NOMO-1 (cell line): Measurements from ENCODE around the gene FYCO1.
A peak's percentile ranks its signal among the peaks of the same experiment; 100 is the strongest.

ENCODE experiments used
- DNase-seq, 2 experiments: peaks; one replicate each; lab custom pipeline; 2025; ENCODE audit not compliant: unreplicated experiment in 2 of 2; lab: John Stamatoyannopoulos, UW

Gene FYCO1

DNA sequence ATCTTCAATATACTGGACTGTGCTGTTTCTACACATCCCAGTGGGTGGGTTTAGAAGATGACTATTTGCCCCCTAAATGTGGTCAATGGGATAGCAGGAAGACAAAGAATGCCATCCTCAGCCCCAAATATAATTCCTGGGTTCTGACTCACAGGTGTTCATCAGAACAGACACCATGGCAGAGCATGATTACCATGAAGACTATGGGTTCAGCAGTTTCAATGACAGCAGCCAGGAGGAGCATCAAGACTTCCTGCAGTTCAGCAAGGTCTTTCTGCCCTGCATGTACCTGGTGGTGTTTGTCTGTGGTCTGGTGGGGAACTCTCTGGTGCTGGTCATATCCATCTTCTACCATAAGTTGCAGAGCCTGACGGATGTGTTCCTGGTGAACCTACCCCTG is 49.3 kb downstream of the FYCO1 start:
- no peak for DNase-seq

GRCh38 chr3:45944830-45945620 is 50.6 kb downstream of the FYCO1 start:
- no peak for DNase-seq

DNA sequence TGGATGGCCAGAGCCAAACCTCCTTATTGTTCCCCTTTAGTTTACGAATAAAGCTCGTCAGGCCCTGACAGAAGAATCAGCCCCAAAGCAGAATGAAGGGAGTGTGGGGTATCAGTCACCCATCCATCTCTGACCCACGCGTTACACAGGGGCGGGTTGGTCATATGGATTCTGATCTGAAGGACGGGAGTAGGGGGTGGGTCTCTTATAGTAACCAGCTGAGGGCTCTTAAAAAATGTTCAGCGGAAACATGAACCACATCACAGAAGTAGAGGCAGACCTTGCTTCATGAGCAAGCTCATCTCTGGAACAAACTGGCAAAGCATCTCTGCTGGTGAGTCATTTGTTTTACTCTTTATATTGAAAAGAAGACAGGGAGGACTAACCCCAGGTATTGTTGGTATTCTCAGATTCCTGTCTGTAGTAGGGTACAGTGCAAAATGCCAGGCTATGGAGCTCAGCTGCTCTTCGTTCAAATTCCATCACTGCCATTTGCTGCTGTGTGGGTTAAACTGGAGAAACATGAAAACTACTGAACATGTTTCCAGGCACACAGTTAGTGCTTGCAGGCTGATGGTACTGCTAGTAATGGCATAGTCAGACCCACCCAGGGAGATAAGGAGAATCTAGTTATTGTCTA is 52.3 kb downstream of the FYCO1 start, which contains the start of gene CXCR6:
Gene CXCR6 (plus strand): TSS at position 258 of the 640 bp plus-strand sequence. CDS start 3,018 bp downstream, outside the sequence.
- DNase-seq = no peak

DNA sequence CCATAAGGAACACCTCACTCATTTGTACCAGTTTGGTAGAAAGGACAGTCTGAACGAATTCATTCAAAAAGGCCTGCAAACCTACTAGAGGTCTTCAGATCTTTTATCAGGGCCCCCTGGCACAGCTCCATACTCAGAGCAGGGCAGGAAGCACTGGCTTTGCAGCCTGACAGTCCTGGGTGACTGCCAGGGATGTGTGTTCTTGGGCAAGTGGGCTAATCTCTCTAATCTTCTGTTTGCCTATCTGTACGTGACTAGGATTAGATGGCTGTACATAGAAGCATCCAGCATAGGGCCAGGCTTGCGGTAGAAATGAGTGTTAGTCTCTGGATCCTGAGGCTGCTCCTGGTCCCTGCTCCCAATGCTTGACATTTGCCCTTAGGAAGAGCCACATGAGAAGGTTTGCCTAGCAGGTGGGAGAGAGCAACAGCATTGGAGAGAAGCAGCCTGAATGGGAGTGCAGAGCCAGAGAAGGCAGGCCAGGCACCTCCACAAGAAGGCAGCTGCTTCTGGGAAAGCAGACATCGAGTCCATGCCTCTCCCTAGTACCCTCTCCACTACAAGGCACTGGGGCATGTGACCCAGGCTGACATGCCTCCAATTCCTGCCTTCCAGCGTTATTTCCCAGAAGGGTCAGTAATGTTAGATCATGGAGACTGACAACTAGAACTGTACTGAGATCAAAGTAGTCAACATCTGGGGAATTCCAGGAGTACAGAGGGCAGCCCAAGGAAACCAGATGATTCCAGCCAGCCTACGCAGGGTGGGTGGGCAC is 53.4 kb downstream of the FYCO1 start:
- DNase-seq = no peak

GRCh38 chr3:45940781-45941365 is 54.8 kb downstream of the FYCO1 start:
- DNase-seq = no peak

GRCh38 chr3:45940004-45940780 is 55.4 kb downstream of the FYCO1 start:
- no peak for DNase-seq

DNA sequence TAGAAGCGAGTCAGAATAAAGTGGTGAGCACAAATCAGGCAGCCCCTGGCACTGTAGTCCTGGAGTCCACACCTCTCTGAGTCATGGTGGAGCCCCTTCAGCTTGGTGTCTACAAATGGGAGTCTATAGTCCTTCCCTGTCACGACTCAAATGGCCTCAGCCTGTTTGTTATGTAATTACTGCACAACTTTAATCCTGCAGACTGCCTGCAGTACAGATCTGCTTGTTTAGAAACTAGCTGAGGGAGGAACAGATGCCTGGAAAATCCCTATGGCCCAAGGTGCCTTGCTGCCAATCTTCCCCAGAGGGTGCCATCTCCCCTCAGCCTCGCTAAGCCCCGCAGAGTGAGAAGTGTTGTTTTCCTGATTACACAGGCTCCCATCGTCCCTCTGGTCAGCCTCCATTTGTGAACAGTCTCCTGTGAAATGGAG is 56.3 kb downstream of the FYCO1 start:
- no peak for DNase-seq

DNA sequence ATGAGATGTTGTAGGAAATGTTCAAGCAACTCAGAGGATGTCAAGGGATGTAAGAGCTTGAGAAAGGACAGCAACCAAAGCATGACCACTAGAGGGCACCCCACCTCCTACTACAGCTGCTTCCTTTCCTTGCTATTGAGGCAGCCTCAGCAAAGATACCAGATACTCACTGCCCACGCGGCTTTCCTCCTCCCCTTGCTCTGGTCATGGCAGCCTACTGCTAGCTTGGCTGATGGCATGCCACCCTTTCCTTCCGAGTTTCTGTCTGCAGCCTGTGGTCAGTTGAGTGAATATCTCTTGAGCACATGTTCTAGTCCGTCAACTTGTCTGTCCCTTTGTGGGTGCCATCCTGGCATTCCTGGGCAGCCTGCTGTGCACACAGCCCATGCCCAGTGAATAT is 56.8 kb downstream of the FYCO1 start:
- DNase-seq = peak; percentile 44 to 86

GRCh38 chr3:45938043-45938435 is 57.6 kb downstream of the FYCO1 start:
- DNase-seq = no peak

GRCh38 chr3:45937206-45938042 is 58.2 kb downstream of the FYCO1 start:
- DNase-seq = no peak

- DNase-seq = no peak
Measured at GRCh38 chr3:45936261-45936660, 59.4 kb downstream of the FYCO1 start.

DNA sequence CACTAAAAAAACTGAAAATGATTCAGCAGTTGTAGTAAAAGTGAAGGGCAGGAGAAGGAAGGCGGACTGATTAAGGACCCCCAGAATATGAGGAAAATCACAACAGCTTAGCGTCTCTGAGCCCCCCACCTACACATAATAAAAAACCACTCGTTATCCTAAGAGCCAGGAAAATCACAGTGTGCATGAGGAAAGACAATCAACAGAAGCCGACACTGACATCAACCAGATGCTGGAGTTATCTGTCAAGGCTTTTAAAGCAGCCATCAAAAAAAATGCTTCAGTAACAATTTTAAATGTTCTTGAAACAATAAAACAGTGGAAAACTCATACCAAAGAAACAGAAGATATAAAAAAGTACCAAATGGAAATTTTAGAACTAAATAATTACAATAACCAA is 62.0 kb downstream of the FYCO1 start:
- DNase-seq = no peak

DNA sequence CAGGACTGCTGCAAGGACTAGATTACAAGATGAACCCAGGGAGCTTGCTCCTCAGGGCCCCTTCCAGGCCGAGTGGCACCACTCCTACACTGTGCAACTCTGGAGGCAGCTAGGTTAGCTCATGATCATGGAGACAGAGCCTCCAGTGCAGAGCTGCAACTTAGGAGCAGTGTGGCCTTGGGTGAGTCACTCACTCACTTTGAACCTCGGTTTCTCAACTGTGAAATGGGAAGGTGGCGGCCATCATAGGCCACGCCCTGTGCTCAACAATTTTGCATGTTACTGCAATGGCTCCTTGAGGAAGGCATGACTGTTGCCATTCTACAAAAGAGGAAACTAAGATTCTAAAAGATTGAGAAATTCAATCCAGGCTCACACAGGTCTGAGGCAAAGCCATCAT is 63.5 kb downstream of the FYCO1 start:
- peak; percentile 67 to 71 for DNase-seq

DNA sequence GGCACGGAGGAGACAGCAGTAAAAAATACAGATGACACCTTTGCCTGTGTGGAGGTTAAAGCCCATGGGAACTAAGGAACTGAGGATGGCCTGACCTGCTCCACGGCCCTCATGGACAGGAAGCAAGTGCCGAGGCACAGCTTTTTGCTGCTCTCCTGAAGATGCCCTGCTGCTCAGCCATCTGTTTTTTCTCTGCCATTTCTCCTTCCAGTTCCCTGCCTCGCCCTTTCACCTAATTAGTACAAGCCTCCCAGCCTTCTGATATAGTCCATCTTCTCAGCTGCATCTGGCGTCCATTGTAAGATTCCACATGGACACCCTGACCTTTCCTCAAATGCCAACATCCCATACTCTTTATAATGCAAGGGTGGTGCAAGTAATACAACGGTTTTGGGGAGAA is 64.1 kb downstream of the FYCO1 start:
- DNase-seq = no peak

DNA sequence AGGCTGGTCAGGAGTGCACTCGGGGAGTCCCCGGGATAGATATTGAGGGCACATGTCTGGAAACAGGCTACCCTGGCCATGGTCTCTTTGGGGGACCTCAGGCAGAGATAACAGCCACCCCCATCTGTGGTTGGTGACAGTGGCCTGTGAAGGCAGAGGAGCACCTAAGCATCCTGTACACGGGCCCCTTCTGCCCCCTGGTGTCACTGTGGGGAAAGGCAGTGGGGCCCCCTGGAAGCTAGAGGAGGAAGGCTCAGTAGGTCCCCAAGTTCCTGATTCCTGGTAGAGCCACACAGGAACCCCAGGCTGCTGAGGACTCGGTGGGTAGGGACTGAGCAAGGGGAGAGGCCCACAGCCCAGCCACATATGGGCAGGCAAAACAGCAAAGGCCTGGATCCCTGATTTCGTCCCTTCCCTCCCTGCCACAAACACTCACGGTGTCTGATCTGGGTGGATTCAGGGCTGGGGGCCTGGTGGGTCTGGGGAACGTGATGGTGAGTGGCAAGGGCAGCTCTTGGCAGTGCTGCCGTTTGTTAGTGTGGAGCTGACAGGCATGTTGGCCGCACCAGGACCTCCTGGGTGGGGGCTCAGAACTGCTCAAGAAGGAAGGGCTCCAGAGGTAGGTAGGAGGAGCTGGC is 66.5 kb downstream of the FYCO1 start:
- DNase-seq = peak; percentile 1 to 26

- DNase-seq = no peak
Measured at GRCh38 chr3:45927881-45928280, 67.7 kb downstream of the FYCO1 start.

DNA sequence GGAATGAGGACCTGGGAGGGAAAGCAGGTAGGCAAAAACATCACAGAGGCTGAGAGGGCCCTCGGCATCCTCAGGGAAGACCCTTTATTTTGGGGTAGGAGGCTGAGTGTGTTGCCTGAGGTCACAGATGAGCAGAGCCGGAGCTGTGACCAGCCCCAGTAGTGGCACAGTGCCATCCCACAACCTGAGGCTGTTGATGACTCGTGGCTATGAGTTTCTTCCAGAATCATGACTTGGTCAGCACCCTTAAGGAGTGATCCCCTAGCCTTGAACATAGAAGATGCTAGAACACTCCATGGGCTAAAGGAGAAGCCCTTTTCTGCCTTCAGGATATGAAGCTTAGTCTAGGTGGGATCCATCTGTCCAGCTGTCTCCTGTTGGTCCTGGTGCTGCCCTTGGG is 71.9 kb downstream of the FYCO1 start:
- DNase-seq = no peak

DNA sequence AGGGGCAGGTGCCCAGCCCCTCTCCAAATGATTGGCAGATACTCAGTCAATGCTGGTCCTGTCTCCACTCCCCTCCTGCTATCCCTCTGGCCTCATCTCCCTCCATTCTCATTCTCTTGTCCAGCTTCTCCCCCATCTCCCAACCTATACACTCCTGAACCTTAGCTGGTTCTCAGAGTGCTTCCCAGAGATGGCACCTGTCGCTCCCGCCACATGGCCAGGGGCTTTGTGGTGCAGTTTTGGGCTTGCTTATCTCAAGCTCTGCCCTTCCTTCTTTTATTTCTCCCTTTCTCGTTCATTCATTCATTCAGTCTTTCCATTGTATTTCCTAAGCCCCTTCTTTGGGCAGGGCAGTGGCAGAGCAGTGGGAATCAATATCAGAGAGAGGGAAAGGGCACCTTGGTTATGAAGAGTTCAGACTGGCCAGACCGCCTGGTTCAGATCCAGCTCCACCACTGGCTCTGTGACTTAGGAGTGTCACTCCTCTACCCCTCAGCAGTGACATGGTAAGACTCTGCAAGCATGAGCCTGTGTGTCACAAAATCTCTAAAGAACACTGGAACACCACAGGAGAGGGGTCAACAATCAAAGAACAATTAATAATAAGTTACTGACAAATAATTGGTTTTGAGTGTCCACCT is 72.6 kb downstream of the FYCO1 start:
- DNase-seq = no peak

- DNase-seq = no peak
Measured at GRCh38 chr3:45922039-45922326, 73.6 kb downstream of the FYCO1 start.
